PC-3 (cell line): Measurements from ENCODE around the gene CKAP5.

Source experiments
- CTCF ChIP-seq: fragments of 300-600 bp; sonication (generic); conservative IDR thresholded peaks from 2 replicates; pipeline ENCODE4 v1.5.1; 2017; ENCODE audit warnings: antibody characterized with exemption, low read depth, mild to moderate bottlenecking, low read length
- EZH2 ChIP-seq: fragments of 300-600 bp; sonication (generic); IDR thresholded peaks from one replicate; pipeline ENCODE4 v1.6.1; 2017; ENCODE audit warnings: antibody characterized with exemption, mild to moderate bottlenecking, low read length; ENCODE audit not compliant: unreplicated experiment
- EZH2phosphoT487 ChIP-seq: fragments of 300-600 bp; sonication (generic); IDR thresholded peaks from 2 replicates; pipeline ENCODE4 v1.6.1; 2018; ENCODE audit warnings: mild to moderate bottlenecking, antibody characterized with exemption, low read length, borderline replicate concordance

GRCh38 chr11:46894506-46894905 lies 48.4 kb upstream of the CKAP5 start:
- TF ChIP-seq EZH2phosphoT487 (no peak), EZH2 (no peak), CTCF (no peak)
